Epithelial cell of esophagus (primary cell): ENCODE data around the gene DPP3.

ENCODE experiments used
- DNase-seq: peaks from one replicate; pipeline ENCODE4 v3.0.0; 2010; ENCODE audit warnings: low read depth
- H3K4me3 ChIP-seq: 2 replicates; pipeline ENCODE4 v1.5.1; 2011; ENCODE audit warnings: mild to moderate bottlenecking, low read length, control low read depth
- TF ChIP-seq, protein P1 (sequence below): IDR thresholded peaks from 2 replicates; pipeline ENCODE4 v1.5.1; 2011; ENCODE audit warnings: low read depth, mild to moderate bottlenecking, low read length, control low read depth, inconsistent platforms; ENCODE audit not compliant: insufficient read depth; ENCODE audit errors: missing control alignments

The DPP3 gene

DNA sequence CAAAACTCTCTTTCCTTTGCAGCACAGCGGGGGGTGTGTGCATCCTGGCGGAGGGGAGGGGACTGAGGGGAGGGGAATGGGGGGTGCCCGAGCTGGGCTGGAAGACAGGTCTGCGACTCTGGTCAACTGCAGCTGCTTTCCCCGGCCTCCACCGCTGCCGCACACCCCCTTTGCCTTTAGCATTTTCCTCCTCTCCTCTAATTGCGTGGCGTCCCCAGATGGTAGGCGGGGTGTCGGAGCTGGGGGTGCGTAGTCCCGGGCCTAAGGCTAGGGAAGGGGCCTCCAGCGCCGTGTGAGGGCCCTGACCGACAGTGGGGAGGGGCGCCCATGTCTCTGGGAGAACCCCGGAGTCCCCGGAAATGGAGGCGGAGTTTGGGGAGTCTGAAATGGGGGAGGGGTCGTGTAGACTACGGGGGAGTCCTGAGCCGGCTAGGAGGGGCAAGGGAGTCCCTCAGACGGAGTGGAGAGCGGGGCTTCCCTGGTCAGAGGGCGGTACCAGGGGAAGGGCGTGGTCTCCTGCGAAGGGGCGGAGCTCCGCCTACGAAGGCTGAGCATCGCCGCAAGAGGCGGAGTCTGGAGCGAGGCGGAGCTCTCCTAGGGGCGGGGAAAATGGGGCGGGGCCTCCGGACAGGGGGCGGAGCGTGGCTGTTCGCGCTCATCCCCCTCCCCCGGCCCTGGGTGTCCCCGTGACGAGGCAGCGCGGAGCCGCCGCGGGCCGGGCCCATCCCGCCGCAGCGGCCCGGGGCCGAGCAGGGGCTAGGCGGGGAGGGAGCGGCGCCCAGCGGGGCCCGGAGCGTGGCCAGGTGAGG, 13.8 kb upstream of the DPP3 start, which contains the start of gene PELI3:
Gene PELI3 (plus strand): TSS at position 681 of the 809 bp plus-strand sequence. CDS start 1,224 bp downstream, outside the sequence.
- TF ChIP-seq, protein P1, sequence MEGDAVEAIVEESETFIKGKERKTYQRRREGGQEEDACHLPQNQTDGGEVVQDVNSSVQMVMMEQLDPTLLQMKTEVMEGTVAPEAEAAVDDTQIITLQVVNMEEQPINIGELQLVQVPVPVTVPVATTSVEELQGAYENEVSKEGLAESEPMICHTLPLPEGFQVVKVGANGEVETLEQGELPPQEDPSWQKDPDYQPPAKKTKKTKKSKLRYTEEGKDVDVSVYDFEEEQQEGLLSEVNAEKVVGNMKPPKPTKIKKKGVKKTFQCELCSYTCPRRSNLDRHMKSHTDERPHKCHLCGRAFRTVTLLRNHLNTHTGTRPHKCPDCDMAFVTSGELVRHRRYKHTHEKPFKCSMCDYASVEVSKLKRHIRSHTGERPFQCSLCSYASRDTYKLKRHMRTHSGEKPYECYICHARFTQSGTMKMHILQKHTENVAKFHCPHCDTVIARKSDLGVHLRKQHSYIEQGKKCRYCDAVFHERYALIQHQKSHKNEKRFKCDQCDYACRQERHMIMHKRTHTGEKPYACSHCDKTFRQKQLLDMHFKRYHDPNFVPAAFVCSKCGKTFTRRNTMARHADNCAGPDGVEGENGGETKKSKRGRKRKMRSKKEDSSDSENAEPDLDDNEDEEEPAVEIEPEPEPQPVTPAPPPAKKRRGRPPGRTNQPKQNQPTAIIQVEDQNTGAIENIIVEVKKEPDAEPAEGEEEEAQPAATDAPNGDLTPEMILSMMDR, result no peak

DNA sequence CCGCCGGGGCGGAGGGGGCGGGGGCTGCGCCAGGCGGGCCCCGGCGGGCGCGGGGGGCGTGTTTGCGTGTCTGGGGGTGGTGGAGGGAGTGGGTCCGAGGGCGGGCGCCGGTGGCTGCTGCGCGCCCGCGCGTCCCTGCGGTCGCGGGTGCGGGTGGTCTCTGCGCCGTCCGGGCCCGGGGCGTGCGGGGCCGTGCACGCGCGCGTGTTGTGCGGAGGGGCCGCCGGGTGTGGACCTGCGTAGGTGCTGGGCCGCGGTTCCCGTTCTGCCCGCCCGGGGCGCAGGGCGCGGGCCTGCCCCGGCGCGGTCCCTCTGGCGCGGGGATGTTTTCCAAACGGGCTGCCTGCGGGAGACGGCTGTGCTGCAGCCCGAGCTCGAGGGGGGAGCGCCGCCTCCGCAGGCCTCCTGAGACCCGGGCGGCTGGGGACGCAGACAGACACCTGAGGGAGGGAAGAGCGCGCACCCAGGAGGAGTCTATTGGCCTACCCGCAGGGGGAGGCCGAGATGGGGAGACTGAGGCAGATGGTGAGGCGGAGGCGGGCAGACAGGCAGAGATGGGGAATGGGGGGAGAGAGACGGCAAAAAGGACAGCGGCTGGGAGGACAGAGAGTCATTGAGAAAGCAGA, 13.1 kb upstream of the DPP3 start:
- TF ChIP-seq, protein P1, result peak; percentile 3
- peak overlapping the region; percentile 53 for H3K4me3 ChIP-seq

More for the DNA sequence above, 13.8 kb upstream of the DPP3 start, which contains the start of gene PELI3:
- peak; percentile 93 for DNase-seq
- peak within 1 kb of the TSS; percentile 66 for H3K4me3 ChIP-seq

DNA sequence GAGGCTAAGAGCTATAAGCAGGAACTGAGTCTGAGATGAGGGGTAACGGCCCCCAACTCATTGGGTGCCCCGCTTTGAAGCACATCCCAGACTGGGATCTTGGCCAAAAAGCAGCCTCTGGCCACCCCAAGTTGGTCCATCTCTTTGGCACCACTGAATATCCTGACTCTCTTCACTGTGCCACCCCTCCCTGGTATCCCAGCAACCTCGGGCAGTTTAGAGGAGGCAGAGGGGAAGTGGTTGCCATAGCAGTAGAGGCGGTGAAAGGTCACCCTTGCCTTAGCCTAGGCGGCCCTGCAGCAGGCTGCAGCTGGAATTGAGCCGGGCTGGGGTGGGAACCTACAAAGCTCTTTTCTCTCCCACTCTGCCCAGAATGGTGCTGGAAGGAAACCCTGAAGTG, 12.5 kb upstream of the DPP3 start:
- DNase-seq, result no peak
- TF ChIP-seq, protein P1, result no peak
- H3K4me3 ChIP-seq, result peak overlapping the region; percentile 53

More for the DNA sequence above, 13.1 kb upstream of the DPP3 start:
- peak; percentile 36 for DNase-seq

DNA sequence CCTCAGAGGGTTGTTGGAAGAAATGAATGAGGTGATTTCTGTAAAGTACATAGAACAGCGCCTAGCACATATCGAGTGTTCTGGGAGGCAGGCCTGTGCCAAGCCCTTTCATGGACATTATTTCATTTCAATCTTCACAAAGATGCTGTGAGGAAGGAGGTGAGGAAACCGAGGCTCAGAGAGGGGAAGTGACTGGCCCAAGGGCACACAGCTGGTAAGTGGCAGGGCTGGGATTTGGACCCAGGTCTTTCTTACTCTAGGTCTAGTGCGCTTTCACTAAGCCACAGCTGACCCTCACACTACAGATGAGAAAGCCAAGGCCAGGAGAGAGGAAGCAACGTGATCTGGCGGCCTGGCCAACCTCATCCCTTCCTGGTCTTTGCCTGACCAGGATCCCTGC, 11.5 kb upstream of the DPP3 start:
- DNase-seq, result no peak
- TF ChIP-seq, protein P1, result no peak
- H3K4me3 ChIP-seq, result no peak overlapping the region

DNA sequence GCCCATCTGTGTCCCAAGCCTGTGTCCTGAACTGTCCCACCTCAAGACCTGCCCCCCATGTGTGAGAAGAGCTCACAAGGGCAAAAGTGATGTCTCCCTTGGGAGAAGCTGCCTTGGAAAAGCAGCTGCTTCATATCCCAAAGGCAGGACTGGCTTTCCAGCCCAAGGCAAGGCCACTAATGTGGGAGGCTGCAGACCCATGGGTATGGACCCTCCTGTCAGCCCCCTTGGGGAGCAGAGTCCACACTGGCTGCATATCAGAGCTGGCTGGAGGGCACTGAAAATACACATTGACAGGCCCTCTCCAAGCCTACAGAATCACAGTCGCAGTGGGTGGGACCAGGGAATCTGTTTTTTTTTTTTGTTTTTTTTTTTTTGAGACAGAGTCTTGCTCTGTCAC, 10.8 kb upstream of the DPP3 start:
- DNase-seq, result no peak
- no peak overlapping the region for H3K4me3 ChIP-seq
- TF ChIP-seq, protein P1, result no peak

DNA sequence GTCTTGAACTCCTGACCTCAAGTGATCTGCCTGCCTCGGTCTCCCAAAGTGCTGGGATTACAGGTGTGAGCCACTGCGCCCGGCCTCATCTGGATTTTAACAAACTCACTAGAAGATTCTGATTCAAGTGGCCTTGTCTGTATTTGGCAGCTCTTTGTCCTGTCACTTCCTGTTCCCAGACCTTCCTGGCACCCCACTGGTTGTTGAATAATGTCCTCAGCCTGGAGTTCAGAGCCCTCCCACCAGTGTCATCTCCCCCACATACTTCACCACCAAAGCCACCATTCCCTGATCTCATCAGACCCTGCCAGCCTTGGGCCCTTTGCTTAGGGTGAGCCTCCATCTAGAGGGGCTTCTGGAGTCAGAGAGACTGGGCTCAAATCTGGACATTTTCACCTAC, 10.2 kb upstream of the DPP3 start:
- no peak for DNase-seq
- TF ChIP-seq, protein P1, result no peak
- H3K4me3 ChIP-seq, result no peak overlapping the region
